ENCODE data around the gene ANO8.
"Not testable (repeated sequence)": the region's sequence is repeated elsewhere in the genome, so short reads cannot be mapped to it uniquely, and the experiment has no call there.

ANO8 gene, protein sequence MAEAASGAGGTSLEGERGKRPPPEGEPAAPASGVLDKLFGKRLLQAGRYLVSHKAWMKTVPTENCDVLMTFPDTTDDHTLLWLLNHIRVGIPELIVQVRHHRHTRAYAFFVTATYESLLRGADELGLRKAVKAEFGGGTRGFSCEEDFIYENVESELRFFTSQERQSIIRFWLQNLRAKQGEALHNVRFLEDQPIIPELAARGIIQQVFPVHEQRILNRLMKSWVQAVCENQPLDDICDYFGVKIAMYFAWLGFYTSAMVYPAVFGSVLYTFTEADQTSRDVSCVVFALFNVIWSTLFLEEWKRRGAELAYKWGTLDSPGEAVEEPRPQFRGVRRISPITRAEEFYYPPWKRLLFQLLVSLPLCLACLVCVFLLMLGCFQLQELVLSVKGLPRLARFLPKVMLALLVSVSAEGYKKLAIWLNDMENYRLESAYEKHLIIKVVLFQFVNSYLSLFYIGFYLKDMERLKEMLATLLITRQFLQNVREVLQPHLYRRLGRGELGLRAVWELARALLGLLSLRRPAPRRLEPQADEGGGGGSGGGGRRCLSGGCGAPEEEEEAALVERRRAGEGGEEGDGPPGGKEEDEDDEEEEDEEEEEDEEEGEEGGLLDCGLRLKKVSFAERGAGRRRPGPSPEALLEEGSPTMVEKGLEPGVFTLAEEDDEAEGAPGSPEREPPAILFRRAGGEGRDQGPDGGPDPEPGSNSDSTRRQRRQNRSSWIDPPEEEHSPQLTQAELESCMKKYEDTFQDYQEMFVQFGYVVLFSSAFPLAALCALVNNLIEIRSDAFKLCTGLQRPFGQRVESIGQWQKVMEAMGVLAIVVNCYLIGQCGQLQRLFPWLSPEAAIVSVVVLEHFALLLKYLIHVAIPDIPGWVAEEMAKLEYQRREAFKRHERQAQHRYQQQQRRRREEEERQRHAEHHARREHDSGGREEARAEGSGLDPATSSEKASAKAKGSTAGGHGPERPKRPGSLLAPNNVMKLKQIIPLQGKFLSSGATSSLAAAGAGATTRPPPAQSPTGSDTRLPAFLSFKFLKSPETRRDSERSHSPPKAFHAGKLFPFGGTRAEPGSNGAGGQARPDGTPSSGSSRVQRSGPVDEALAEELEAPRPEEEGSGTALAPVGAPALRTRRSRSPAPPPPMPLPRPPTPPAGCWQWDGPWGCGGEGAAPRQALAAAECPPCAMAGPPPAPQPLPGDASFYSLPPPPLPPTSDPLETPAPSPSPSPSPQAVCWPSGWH

GRCh38 chr19:17334414-17335409, at the start of gene ANO8:
Gene ANO8, minus strand, starts transcription at chr19:17334855. Its CDS starts 185 bp downstream, at chr19:17334670.
- DNase-seq = peak; percentile 94 to 97 (median 97)

DNA sequence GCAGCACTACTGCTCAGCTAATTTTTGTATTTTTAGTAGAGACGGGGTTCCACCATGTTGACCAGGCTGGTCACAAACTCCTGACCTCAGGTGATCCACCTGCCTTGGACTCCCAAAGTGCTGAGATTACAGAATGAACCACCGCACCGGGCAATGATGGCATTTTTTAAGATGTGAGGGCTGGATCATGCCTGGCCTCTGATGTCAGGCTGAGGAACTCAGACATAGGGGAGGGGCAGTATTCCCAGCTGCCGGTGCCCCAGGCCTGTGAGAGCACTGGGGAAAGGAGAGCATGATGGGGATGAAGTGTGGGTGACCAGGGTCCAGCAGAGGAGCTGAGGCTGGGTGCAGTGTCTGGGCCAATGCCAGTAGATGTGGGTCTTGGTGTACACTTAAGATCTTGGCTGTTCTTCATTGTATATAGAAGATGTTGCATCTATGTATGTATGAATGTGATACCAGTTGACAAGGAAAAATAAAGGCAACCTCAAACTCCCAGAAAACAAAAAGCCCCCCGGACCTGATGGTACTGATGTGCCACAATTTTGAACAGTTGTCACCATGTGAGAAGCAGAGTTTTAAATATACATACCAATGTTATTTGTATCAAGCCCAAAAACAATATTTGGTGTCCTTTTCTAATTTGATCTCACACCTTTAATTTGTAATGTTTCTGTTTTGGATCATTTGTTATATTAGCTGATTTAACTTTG, 45.9 kb upstream of the ANO8 start:
- DNase-seq = no peak

- no peak for DNase-seq
Measured at GRCh38 chr19:17379221-17379631, 44.6 kb upstream of the ANO8 start.

DNA sequence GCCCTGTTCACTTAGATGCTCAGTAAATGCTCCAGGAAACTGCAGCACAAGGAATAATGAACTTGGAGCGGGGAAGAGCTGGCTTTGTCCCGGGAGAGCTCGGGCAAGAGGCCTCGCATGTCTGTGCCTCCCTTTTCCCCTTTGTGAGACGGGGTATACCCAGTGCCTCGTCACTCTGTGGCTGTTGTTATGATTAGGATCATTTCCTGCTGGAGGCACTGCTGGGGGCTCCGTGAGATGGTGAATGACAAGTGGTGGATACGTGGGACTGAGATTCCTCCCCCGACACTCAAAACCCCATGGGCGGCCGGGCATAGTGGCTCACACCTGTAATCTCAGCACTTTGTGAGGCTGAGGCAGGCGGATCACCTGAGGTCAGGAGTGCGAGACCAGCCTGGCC, 43.6 kb upstream of the ANO8 start:
- DNase-seq = no peak

GRCh38 chr19:17376935-17377600, 42.4 kb upstream of the ANO8 start, which contains the start of gene PLVAP:
Gene PLVAP, minus strand, starts transcription at chr19:17377342. Its CDS starts 54 bp downstream, at chr19:17377288.
- DNase-seq = no peak

- DNase-seq = no peak
Measured at GRCh38 chr19:17370026-17370587, 35.5 kb upstream of the ANO8 start.

DNA sequence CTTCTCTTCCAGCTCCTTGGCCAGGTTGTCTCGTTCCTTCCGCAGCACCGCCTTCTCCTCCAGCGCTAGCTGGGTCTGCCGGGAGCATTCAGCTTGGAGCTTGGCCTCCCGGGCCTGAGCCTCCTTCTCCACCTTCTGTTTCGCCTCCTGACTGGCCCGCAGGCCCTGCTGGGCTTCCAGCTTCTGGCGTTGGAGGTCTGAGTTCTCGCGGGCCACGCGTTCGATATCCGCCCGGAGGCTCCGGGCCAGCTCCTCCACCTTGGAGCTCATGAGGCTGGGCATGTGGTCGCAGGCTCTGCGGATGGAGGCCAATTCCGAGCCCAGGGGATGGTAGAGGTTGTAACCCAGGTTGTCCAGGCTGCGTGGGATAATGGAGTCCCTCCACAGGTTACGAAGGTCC, 30.7 kb upstream of the ANO8 start:
- DNase-seq = no peak

DNA sequence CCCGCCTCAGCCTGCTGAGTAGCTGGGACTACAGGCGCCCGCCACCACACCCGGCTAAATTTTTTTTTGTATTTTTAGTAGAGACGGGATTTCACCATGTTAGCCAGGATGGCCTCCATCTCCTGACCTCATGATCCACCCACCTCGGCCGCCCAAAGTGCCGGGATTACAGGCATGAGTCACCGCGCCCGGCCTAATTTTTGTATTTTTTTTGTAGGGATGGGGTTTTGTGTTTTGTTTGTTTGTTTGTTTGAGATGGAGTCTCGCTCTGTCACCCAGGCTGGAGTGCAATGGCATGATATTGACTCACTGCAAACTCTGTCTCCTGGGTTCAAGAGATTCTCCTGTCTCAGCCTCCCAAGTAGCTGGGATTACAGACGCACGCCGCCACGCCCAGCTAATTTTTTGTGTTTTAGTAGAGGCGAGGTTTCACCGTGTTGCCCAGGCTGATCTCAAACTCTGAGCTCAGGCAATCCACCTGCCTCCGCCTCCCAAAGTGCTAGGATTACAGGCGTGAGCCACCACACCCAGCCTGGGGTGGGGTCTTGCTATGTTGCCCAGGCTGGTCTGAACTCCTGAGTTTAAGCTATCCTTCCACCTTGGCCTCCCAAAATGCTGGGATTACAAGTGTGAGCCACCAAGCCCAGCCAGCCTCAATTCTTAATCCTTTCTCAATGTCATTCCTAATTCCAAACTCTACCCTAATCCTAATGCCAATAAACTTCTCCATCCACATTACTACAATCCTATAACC, 29.4 kb upstream of the ANO8 start:
- DNase-seq = not testable (repeated sequence)

- no peak for DNase-seq
Measured at GRCh38 chr19:17359905-17360800, 25.5 kb upstream of the ANO8 start.

DNA sequence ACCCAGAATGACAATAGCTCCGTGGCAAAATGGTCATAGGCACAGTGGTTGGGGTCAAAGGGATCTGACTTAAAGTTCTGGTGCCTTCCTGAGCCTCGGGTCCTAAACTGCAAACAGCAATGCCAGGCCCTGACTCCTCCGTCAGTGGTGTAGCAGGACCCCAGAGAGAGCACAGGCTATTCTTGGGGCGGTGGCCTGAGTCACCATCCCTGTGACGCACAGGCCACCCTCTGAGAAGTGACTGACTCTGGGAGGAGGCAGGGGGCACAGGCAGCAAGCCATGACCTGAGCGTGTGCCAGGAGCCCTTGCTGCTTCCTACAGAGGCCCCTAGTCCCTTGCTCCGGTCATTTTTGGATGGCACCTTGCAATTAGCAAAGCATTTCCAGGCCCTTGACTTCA, 23.7 kb upstream of the ANO8 start:
- DNase-seq = no peak

DNA sequence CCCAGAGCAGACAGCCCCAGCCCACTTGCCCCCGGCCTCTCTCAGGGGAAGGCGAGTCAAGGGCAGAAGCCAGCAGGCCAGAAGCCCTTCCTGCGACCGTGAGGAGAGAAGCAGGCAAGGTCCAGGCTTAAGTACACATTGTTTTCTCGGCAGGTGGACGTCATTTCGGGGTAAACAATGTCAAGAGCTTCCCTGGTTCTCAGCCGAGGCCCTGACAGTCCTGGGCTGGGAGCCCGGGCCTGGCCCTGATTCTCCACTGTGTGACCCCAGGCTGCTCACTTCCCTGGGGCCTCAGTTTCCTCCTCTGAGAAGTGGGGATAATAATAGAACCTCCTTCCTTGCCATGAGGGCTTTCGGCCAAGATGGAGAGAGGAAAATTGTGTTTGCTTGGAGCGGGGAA, 23.1 kb upstream of the ANO8 start:
- peak in 1 of 3 experiments; percentile 29 for DNase-seq

DNA sequence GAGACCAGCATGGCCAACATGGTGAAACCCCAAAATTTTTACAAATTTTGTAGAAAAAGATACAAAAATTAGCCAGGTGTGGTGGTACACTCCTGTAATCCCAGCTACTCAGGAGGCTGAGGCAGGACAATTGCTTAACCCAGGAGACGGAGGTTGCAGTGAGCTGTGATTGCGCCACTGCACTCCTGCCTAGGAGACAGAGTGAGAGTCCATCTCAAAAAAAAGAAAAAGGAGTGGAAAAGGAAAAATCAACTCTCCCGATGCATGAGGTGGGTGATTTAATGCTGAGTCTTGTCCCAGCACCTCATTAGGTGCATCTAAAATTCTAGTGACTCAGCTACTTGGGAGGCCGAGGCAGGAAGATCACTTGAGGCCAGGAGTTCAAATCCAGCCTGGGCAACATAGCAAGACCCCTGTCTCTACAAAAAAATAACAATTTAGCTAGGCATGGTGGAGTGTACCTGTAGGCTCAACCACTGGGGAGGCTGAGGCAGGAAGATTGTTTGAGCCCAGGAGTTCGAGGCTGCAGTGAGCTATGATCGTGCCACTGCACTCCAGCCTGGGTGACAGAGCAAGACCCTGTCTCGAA, 22.5 kb upstream of the ANO8 start:
- DNase-seq = no peak

- no peak for DNase-seq
Measured at GRCh38 chr19:17353386-17353785, 18.7 kb upstream of the ANO8 start.

- DNase-seq = no peak
Measured at GRCh38 chr19:17352608-17353280, 18.1 kb upstream of the ANO8 start.

GRCh38 chr19:17351815-17352435, 17.3 kb upstream of the ANO8 start:
- DNase-seq = no peak

GRCh38 chr19:17348700-17349099, 14.0 kb upstream of the ANO8 start:
- DNase-seq = peak in 2 of 3 experiments; percentile 25 to 63

- no peak for DNase-seq
Measured at GRCh38 chr19:17347877-17348276, 13.2 kb upstream of the ANO8 start.
